ENCODE measurements around the gene ZFP3. TPM values are rescaled to one million over a fixed set of nuclear protein-coding genes. Genes with fewer than 3 reads are reported as not detected.
A peak's percentile ranks its signal among the peaks of the same experiment; 100 is the strongest.

The ZFP3 gene
- total and polyA plus RNA-seq, 2 experiments from 2014 or later = 0.55 to 1.6 TPM

GRCh38 chr17:5032865-5033264, 45.4 kb upstream of the ZFP3 start (continued):
- TF ChIP-seq, protein P1, sequence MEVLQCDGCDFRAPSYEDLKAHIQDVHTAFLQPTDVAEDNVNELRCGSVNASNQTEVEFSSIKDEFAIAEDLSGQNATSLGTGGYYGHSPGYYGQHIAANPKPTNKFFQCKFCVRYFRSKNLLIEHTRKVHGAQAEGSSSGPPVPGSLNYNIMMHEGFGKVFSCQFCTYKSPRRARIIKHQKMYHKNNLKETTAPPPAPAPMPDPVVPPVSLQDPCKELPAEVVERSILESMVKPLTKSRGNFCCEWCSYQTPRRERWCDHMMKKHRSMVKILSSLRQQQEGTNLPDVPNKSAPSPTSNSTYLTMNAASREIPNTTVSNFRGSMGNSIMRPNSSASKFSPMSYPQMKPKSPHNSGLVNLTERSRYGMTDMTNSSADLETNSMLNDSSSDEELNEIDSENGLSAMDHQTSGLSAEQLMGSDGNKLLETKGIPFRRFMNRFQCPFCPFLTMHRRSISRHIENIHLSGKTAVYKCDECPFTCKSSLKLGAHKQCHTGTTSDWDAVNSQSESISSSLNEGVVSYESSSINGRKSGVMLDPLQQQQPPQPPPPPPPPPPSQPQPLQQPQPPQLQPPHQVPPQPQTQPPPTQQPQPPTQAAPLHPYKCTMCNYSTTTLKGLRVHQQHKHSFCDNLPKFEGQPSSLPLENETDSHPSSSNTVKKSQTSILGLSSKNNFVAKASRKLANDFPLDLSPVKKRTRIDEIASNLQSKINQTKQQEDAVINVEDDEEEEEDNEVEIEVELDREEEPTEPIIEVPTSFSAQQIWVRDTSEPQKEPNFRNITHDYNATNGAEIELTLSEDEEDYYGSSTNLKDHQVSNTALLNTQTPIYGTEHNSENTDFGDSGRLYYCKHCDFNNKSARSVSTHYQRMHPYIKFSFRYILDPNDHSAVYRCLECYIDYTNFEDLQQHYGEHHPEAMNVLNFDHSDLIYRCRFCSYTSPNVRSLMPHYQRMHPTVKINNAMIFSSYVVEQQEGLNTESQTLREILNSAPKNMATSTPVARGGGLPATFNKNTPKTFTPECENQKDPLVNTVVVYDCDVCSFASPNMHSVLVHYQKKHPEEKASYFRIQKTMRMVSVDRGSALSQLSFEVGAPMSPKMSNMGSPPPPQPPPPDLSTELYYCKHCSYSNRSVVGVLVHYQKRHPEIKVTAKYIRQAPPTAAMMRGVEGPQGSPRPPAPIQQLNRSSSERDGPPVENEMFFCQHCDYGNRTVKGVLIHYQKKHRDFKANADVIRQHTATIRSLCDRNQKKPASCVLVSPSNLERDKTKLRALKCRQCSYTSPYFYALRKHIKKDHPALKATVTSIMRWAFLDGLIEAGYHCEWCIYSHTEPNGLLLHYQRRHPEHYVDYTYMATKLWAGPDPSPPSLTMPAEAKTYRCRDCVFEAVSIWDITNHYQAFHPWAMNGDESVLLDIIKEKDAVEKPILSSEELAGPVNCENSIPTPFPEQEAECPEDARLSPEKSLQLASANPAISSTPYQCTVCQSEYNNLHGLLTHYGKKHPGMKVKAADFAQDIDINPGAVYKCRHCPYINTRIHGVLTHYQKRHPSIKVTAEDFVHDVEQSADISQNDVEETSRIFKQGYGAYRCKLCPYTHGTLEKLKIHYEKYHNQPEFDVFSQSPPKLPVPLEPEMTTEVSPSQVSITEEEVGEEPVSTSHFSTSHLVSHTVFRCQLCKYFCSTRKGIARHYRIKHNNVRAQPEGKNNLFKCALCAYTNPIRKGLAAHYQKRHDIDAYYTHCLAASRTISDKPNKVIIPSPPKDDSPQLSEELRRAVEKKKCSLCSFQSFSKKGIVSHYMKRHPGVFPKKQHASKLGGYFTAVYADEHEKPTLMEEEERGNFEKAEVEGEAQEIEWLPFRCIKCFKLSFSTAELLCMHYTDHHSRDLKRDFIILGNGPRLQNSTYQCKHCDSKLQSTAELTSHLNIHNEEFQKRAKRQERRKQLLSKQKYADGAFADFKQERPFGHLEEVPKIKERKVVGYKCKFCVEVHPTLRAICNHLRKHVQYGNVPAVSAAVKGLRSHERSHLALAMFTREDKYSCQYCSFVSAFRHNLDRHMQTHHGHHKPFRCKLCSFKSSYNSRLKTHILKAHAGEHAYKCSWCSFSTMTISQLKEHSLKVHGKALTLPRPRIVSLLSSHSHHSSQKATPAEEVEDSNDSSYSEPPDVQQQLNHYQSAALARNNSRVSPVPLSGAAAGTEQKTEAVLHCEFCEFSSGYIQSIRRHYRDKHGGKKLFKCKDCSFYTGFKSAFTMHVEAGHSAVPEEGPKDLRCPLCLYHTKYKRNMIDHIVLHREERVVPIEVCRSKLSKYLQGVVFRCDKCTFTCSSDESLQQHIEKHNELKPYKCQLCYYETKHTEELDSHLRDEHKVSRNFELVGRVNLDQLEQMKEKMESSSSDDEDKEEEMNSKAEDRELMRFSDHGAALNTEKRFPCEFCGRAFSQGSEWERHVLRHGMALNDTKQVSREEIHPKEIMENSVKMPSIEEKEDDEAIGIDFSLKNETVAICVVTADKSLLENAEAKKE (CRISPR knock-in tag; IDR thresholded peaks at IDR 0.05) = no peak
- TF ChIP-seq NANOG (IDR thresholded peaks at IDR 0.05; ENCODE audit: borderline replicate concordance) (no peak), STAT1 (IDR thresholded peaks at IDR 0.05; ENCODE audit: unreplicated experiment) (no peak)

GRCh38 chr17:5033352-5034015, 44.8 kb upstream of the ZFP3 start:
- H4K20me1 ChIP-seq (replicated peaks; ENCODE audit: insufficient read depth) = no peaks in the 10 kb centered on the region
- no peak overlapping the region for H3K4me3 ChIP-seq
- no peaks in the 10 kb centered on the region for H3K36me3 ChIP-seq (ENCODE audit: insufficient read depth)
- Mint-ChIP-seq H3K27ac (no peak overlapping the region), H3K4me3 (no peak overlapping the region), H3K9me3 (no peaks in the 10 kb centered on the region; the same call in 2 of the 3 replicates), H3K36me3 (ENCODE audit: low read depth) (no peaks in the 10 kb centered on the region), H3K27me3 (ENCODE audit: insufficient read depth, low read depth, poor library complexity) (peaks cover 19% of the 10 kb centered on the region), H3K4me1 (peaks cover 3% of the 10 kb centered on the region)
- no peak overlapping the region for H2AFZ ChIP-seq
- no peaks in the 10 kb centered on the region; the same call in 1 of the 2 replicates for H3K4me1 ChIP-seq (ENCODE audit: insufficient read depth)
- no peak for ATAC-seq
- H3K79me2 ChIP-seq (replicated peaks; ENCODE audit: insufficient read depth) = no peaks in the 10 kb centered on the region
- H3F3A ChIP-seq (replicated peaks; ENCODE audit: low read depth) = 0 out of 2 replicates have a peak, but pooled peaks cover 5% of the 10 kb centered on the region
- DNase-seq (ENCODE audit: low spot score) = peak; percentile 46
- peaks cover 6% of the 10 kb centered on the region; the same call in 1 of the 2 replicates for H3K27me3 ChIP-seq (ENCODE audit: insufficient read depth)
- H3K27ac ChIP-seq (ENCODE audit: low read depth) = no peak overlapping the region
- no peaks in the 10 kb centered on the region for H3K9me2 ChIP-seq (ENCODE audit: insufficient read depth)
- H3K4me2 ChIP-seq = no peak overlapping the region
- TF ChIP-seq POLR2AphosphoS5 (IDR thresholded peaks at IDR 0.05; ENCODE audit: low read depth) = no peak
- TF ChIP-seq, protein P2, sequence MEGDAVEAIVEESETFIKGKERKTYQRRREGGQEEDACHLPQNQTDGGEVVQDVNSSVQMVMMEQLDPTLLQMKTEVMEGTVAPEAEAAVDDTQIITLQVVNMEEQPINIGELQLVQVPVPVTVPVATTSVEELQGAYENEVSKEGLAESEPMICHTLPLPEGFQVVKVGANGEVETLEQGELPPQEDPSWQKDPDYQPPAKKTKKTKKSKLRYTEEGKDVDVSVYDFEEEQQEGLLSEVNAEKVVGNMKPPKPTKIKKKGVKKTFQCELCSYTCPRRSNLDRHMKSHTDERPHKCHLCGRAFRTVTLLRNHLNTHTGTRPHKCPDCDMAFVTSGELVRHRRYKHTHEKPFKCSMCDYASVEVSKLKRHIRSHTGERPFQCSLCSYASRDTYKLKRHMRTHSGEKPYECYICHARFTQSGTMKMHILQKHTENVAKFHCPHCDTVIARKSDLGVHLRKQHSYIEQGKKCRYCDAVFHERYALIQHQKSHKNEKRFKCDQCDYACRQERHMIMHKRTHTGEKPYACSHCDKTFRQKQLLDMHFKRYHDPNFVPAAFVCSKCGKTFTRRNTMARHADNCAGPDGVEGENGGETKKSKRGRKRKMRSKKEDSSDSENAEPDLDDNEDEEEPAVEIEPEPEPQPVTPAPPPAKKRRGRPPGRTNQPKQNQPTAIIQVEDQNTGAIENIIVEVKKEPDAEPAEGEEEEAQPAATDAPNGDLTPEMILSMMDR (conservative IDR thresholded peaks at IDR 0.05; ENCODE audit: low read depth in 2 of 2) = no peak
- TF ChIP-seq ZNF331 (CRISPR knock-in tag; IDR thresholded peaks at IDR 0.05; ENCODE audit: low read depth) = no peak
- TF ChIP-seq STAT1 (IDR thresholded peaks at IDR 0.05; ENCODE audit: unreplicated experiment) = no peak
- no peak for TF ChIP-seq CREB1 (CRISPR knock-in tag; IDR thresholded peaks at IDR 0.05; ENCODE audit: low read depth)
- no peak for TF ChIP-seq ZNF114 (CRISPR knock-in tag; IDR thresholded peaks at IDR 0.05)
- no peak for TF ChIP-seq EZH2phosphoT487 (IDR thresholded peaks at IDR 0.05; ENCODE audit: unreplicated experiment)
- TF ChIP-seq, protein P3, sequence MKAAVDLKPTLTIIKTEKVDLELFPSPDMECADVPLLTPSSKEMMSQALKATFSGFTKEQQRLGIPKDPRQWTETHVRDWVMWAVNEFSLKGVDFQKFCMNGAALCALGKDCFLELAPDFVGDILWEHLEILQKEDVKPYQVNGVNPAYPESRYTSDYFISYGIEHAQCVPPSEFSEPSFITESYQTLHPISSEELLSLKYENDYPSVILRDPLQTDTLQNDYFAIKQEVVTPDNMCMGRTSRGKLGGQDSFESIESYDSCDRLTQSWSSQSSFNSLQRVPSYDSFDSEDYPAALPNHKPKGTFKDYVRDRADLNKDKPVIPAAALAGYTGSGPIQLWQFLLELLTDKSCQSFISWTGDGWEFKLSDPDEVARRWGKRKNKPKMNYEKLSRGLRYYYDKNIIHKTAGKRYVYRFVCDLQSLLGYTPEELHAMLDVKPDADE (IDR thresholded peaks at IDR 0.05) = no peak
- TF ChIP-seq, protein P4, sequence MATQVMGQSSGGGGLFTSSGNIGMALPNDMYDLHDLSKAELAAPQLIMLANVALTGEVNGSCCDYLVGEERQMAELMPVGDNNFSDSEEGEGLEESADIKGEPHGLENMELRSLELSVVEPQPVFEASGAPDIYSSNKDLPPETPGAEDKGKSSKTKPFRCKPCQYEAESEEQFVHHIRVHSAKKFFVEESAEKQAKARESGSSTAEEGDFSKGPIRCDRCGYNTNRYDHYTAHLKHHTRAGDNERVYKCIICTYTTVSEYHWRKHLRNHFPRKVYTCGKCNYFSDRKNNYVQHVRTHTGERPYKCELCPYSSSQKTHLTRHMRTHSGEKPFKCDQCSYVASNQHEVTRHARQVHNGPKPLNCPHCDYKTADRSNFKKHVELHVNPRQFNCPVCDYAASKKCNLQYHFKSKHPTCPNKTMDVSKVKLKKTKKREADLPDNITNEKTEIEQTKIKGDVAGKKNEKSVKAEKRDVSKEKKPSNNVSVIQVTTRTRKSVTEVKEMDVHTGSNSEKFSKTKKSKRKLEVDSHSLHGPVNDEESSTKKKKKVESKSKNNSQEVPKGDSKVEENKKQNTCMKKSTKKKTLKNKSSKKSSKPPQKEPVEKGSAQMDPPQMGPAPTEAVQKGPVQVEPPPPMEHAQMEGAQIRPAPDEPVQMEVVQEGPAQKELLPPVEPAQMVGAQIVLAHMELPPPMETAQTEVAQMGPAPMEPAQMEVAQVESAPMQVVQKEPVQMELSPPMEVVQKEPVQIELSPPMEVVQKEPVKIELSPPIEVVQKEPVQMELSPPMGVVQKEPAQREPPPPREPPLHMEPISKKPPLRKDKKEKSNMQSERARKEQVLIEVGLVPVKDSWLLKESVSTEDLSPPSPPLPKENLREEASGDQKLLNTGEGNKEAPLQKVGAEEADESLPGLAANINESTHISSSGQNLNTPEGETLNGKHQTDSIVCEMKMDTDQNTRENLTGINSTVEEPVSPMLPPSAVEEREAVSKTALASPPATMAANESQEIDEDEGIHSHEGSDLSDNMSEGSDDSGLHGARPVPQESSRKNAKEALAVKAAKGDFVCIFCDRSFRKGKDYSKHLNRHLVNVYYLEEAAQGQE (IDR thresholded peaks at IDR 0.05; ENCODE audit: unreplicated experiment) = no peak
- TF ChIP-seq EZH2 (IDR thresholded peaks at IDR 0.05; ENCODE audit: low read depth, unreplicated experiment) = no peak
- TF ChIP-seq NANOG (IDR thresholded peaks at IDR 0.05; ENCODE audit: borderline replicate concordance) = no peak

All from GM23338 (cell line).